Measurements from ENCODE around the gene PTPRN2.

Gene PTPRN2

DNA sequence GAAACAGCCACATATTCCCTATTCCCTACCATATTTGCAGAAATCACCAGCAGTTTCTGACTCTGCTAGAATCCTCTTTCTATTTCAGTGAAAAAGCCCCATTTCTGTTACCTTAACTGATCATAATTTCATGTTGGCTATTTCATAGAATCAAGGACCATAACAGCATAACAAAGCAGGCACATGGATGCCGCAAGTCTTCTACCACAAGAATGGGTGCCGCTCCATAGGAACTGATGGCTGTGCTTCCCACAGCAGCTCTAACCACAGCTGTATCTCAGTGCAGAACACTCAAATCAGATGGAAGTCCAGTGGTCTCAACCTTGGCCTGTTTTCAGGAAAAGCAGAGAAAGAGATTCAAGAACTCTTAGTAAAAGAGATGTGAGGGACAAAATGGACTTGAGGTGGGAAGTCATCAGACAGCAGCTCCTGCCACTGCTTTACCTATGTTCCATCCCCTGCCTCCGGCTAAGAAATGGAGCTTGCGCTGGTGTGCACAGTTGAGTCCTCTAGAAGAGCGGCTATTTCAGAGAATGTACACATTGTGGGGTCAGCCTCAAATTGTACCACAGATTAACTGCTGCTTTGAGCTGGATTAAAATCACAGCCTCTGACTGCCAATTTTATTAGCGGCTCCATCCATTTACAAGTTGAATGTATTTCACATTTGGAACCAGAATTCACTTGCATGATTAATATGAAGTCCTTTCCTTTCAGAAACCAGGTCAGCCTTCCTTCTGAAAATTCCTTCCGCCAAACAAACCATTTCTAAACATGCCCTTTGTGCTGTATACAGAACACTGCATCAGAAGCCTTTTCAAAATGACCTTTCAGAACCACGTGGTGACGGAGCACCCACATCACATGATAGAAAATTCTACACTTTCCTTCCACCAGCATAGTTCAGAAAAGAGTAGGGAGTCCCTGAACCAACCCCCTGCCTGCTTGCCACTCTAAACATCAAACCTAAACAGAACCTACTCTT, 7.7 kb downstream of the PTPRN2 start:
- DNase-seq (ENCODE audit: low read depth in 1 of 2, low spot score in 1 of 2): no peak

DNA sequence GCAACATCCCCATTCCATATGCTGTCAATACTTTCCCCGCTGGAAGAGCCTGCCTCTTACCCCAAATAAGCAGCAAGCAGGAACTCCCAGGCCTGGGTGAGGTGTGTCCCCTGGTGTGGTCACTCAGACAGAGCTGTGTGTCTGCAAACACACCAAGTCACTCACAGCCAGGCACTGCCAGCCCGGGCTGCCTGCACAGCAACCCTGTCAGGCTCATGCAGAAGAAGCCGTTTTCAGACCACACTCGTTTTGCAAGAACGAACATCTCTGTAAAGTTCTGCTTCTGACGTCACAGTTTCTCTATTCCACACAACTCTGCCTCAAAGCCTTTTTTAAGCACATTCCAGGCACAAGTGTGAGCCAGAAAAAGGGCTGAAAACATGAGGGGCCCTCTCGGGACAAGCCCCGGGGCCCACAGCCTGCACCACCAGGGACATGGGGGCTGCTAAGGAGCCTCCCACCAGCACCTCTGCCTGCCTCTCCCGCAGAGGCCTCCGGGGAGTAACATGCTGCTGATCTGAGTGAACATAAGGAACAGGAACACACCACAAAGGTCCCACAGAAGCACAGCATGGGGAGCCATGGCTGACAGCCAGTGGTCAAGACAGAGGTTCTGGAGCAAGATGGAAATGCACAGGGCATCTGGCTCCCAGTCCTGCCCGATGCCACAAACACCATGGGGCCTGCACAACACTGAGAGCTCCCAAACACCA, 11.4 kb downstream of the PTPRN2 start:
- no peak for DNase-seq (ENCODE audit: low read depth in 1 of 2, low spot score in 1 of 2)

DNA sequence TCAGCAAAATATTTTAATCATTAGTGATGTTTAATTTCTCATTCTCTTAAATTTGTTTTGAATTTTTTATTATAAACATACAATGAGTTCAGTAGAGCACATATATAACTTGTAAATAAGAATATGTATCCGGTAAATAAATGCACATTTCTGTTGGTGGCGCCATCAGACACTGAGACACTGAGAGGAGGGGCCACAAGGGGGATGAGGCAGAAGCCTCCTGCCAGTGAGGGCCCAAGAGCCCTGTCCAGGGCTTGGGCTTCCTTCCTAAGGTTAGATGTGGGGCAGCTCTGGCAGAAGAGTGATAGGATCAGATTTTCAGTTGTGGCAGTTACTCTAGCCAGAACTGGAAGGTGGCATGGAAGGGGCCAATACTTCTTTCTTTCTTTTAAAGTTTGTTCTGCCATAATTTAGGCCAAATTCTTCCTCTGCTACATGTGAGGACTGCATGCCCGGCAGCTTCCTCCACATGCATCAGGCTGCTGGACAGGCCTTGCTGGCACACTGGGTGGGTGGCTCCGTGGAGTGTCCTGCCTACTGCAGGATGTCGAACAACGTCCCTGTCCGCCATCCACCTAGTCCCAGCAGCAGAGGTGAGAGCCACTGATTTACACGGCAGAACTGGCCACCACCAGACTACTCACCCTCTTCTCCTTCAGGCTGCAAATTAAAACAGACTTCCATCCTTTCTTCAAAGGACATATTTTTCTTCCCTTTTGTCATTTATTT, 13.2 kb downstream of the PTPRN2 start:
- no peak for DNase-seq (ENCODE audit: low read depth in 1 of 2, low spot score in 1 of 2)

DNA sequence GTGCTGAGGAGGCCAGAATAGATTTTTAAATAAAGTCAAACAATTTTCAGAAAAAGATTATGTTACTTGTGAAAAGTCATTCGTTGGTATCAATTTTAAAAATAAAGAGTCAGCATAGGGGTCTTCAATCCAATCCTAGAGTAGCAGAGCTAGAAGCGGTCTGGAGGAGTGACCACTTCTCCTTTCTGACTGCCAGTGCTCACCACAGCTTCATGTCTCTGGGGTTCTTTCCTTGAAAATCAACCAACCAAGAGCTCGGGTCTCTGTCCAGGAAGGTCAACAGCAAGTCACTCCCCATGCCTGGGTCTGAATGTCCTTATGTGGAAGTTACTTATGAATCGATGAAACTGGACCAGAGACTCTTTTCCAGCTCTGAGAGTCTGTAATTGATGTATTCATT, 14.3 kb downstream of the PTPRN2 start:
- no peak for DNase-seq (ENCODE audit: low read depth in 1 of 2, low spot score in 1 of 2)

DNA sequence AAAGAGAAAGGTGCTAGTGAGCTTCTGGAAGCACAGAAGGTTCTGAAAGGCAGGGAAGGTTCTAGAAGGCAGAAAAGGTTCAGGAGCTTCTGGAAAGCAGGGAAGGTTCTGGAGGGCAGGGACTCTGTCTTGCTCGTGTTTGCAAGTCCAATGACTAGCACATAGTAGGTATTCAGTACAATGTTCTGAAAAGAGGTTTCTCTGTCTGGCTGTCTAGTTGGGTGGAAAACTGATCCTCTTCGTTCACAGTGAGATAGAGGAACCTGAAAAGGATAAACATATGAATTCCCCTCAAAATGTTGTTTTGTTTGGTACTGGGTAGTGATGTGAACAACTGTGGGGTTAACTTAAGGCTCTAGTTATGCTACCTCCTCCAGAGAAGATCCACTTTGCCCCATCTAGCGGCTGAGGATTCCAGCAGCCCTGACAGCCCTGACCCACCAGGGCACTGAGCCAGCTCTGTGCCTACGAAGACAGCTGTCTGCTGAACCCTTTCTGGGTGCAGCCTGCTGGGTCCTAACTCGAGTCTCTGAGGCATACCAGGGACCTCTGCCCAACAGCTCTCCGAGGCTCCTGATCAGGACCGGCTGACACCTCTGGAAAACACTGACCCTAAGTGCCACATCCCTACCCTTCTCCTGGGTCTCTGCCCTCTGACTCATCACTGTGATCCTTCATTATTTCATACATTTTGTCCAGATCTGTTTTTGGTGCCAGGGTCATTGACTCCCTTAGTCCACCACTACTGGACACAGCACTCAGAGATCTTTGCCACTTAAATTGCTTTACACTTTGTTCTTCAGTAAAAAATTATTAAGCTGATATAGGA, 15.4 kb downstream of the PTPRN2 start:
- DNase-seq (ENCODE audit: low read depth in 1 of 2, low spot score in 1 of 2): no peak

DNA sequence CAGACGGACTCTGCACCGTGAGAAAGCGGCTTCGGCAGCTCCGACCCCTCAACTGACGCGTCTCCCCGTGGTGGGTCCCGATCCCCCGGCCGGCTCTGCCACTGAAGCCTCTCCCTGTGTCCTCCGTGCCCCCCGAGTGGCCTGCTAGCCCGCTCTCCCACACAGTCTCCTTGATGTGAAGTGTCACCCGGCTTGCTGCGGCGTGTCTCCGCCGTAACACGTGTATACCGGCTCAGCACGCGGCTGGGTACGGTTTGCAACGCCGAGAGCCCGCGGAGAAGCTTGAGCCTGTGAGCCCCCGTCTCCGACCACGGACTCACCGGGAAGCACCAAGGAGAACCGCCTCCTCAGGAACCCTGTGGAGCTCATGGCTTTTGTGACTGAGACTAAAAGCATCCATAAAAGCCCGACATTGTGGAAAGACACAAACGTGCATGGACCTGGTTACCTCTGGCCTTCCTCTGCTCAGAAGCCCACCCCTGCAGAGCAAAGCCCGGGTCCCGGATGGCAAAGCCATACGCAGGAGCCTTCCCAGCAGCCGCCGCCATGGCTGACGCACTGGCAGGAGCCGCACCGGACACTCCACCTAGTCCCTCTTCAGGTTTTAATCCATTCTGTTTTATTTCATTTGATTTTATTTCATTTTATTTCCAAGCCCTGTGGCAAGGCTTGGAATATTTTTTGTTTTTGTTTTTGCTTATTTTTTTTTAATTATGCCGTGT, 17.0 kb downstream of the PTPRN2 start:
- DNase-seq (ENCODE audit: low read depth in 1 of 2, low spot score in 1 of 2): no peak

DNA sequence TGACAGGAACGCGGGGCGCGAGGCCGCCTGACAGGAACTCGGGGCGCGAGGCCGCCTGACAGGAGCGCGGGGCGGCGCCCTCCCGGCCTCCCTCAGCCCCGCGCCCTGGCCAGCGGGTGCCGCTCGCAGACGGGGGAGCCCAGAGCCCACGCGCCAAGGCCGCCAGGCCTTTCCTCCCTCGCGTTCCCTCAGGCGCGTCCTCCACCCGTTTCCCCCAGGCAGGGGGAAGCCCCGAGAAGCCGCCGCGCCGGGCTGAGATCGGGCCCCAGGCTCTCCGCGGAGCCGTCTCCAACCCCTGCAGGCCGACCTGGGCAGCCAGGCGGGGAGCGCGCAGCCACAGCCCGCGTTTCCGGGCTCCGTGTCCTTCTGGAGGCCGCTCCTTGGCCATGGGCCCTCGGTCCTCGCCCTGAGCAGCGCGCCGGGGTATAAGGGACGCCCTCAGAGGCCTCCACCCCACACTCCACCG, 17.7 kb downstream of the PTPRN2 start:
- no peak for DNase-seq (ENCODE audit: low read depth in 1 of 2, low spot score in 1 of 2)

DNA sequence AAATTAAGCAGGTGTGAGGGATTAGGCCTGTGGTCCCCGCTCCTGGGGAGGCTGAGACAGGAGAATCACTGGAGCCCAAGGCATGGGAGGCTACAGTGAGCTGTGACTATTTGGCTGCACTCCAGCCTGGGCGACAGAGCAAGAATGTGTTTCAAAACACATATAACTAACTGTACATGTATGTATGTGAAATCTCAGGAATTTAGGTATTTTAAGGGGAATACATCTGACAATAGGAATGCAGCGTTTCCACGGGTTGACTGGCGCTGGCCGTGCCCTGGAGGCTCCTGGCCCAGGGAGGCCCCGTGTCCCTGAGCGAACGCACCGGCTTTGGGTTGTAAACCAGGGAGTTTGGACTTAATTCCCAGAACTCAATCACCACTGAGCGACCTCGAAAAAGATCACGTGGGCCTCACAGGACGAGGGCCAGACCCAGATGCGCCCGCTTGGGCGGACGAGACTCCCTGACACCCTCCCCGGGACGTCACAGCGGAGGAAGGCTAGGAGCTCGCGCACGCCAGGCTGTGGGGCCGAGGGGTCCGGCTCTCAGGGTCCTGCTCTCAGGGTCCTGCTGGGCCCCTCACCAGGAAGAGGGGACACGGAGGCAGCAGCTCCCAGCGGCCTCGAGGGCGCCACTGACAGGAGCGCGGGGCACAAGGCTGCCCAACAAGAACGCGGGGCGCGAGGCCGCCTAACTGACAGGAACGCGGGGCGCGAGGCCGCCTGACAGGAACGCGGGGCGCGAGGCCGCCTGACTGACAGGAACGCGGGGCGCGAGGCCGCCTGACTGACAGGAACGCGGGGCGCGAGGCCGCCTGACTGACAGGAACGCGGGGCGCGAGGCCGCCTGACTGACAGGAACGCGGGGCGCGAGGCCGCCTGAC, 18.4 kb downstream of the PTPRN2 start:
- no peak for DNase-seq (ENCODE audit: low read depth in 1 of 2, low spot score in 1 of 2)

DNA sequence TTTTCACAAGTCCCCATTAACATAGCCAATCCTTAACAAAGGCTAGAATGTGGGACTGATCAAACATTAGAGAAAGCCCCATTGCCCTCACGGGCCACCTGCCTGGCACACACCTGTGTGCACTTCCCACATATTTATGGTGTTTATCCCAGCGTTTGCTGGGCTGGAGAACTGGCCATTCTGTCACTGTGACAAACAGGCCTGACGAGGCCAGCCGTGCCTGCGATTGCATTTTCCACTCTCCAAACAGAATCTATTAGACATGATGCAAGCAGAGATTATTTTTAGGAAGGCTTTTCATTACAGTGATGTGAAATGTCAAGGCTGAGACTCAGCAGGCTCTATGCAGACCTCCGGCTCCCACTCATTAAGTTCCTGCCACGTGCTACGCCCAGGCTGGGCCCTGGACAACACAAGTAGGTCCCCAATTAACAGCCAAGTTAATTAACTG, 20.4 kb downstream of the PTPRN2 start:
- DNase-seq (ENCODE audit: low read depth in 1 of 2, low spot score in 1 of 2): no peak

DNA sequence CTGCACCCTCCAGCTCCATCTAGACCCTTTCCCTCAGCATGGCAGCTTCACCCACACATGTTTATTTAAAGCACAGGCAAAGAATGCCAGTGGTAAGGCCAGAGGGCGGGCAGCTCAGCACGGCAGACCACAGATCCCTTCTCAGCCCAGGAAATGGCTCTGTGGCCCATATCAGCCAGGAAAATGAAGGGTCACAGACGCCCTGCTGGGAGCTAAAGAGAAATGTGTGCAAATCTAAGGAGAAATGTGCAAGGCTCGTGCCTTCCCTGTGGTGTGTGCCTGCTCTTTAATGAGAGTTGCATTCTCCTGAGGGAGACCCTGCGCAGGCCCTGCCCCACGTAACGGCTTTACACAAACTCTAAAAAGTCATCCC, 23.0 kb downstream of the PTPRN2 start:
- DNase-seq (ENCODE audit: low read depth in 1 of 2, low spot score in 1 of 2): no peak

DNA sequence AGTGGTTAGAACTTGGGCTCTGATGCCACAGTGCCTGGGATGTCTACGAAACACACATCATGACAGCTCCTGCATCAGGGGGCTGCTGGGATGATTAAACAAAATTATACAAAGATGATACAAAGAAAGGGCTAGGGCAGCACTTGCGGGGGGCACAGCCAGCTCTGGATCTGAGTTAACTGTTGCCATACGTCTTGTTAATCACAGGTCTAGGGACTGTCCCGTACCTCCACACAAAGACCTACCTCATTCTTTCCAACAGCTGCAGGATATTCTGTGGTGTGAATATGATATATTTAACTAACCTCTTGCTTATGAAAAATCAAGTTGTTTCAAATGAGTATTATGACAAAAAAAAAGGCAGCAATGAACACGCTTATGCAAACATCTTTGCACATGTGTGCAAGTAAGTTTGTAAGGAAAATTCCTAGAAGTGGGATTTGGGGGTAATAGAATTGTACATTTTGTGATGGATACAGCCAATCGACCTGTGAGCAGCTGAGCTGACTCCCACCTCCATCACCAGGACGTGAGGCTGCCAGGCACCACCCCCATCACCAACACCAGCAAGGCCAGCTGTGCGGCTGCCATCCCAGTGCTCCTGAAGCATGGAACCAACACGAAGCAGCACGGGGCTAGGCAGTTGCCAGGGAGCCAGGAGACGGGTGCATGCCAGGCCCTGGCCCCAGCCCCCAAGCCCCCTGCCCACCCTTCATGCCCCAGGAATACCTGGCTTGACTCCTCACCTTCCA, 23.5 kb downstream of the PTPRN2 start:
- DNase-seq (ENCODE audit: low read depth in 1 of 2, low spot score in 1 of 2): no peak

DNA sequence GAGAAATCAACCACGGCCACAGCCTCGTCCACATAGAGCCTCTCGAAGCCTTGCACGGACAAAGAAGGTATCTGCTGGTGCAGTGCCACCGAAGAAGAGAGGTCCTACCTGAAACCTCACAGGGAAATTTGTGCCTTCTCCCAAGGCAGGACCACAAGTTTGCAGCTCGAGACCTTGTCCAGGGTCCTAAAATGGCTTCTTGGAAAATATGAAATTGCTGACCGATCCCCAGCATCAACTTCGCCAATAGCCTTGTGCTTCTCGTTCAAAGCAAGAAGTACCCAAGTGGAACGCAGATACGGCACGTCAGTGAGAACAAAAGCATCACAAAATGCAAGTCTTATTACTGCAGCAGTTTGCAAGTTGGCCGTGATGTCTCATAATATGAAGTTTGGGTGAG, 24.6 kb downstream of the PTPRN2 start:
- no peak for DNase-seq (ENCODE audit: low read depth in 1 of 2, low spot score in 1 of 2)

DNA sequence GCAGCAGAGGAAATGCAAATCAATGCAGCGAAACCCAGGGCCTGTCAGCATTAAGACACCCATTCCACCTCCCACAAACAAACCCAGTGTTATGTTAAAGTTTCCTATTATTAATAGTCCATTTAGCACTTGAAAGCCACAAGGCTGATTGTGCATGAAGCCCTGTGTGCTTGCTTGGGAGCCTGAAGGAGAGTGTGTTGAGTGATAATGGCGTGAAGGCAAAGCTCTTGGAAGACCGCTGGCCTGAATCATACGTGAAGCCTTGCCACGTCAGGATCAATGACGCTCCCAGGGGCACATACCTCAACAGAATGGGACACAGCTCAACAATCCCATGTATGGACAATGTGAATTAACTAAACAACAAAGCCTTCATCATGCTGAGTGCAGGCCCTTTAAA, 25.1 kb downstream of the PTPRN2 start:
- no peak for DNase-seq (ENCODE audit: low read depth in 1 of 2, low spot score in 1 of 2)

DNA sequence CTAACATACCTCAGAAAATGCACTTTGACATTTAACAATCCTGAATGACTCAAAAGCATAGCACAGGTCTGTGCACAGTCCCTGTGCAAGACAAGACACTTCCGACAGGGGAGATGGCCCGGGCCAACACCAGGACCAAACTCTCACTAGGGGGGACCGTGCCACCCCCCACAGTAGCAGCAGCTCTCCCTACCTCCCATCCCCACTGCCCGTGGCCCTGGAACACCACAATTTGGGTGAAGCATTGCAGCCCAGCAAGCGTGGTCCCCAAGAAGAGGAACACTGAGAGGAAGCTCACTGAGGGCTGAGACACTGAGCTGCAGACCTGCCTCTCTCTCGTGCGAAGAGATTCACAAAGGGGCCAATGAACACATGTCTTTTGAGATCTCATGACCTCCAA, 26.0 kb downstream of the PTPRN2 start:
- no peak for DNase-seq (ENCODE audit: low read depth in 1 of 2, low spot score in 1 of 2)

DNA sequence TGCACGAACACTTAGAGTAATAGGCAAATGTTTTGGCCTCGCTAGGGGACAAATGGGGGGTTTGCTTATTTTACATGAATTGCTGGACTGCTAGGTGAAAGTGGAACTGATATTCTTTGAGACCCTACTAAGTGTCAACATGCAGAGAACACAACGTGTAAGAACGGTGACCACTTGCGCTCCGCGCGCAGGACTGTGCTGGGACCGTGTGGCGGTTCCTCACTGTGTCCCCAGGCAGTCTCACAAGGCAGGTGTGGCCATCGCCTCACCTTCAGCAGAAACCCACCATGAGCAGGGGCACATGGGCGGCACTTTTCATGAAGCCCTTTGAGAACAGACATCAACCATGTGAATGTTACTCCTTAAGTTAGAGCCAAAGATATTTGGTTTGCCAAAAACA, 27.2 kb downstream of the PTPRN2 start:
- no peak for DNase-seq (ENCODE audit: low read depth in 1 of 2, low spot score in 1 of 2)

DNA sequence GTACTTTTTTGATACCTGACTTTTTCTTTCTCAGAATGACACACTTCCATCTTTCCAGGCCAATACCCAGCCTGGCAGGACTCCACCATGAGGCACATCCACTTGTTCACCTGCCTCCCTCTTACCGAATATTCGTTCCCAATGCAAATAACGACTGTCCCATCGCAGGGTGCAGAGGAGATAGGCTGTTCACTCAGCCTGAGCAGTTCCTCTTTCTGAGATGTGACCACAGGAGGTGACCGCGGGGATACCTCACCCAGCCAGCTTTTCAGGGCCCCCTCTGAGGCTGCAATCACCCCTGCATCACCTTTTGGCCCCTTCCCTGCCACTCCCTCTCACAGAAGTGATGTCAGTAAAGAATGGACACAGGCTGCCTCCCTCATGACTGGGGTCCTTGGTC, 28.3 kb downstream of the PTPRN2 start:
- no peak for DNase-seq (ENCODE audit: low read depth in 1 of 2, low spot score in 1 of 2)

DNA sequence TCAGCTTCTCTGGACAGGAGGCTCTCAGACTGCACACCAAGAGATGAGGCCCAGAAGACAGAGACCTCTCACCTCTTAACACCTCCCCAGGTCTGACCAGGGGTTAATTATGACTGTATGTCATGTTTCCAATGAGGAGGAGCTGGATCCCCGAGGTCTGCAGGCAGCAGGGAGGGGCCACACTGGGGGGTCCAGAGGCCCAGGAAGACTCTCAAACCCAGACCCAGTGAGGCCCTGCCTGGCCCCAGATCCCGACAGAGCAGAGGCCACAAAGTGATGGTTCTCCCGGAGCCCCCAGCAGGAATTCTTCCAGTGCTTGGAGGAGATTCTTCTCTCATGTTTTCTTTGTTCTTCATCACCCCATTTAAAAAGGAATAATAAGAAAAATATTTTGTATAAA, 28.8 kb downstream of the PTPRN2 start:
- no peak for DNase-seq (ENCODE audit: low read depth in 1 of 2, low spot score in 1 of 2)

DNA sequence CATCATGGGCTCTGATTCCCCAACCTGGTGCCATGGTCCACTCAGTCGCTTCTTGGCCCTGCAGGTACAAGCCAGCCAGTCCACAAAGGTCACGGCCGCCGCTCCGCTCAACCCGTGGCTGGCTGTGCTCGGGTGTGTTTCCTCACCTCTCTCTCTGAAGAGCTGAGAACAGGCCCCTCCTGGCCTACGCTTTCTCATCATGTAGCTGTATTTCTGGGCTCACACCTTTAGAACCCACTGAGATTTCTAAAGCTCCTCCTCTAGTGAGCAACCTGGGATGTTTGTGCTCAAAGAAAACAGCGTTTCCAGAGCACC, 30.2 kb downstream of the PTPRN2 start:
- no peak for DNase-seq (ENCODE audit: low read depth in 1 of 2, low spot score in 1 of 2)
